H1 (cell line): Measurements from ENCODE around the gene PTRH1. TPM values are rescaled to one million over a fixed set of nuclear protein-coding genes. Genes with fewer than 3 reads are reported as not detected.

Source experiments
- CTCF ChIA-PET: fragments of 300-600 bp; sonication (Branson Sonifier 250); formaldehyde crosslinking; loops from one replicate; lab custom pipeline; 2021; ENCODE audit not compliant: partially characterized antibody; lab: Charles Lee
- POLR2A ChIA-PET: fragments of 300-600 bp; sonication (Branson Sonifier 250); formaldehyde crosslinking; loops from one replicate; lab custom pipeline; 2021; ENCODE audit warnings: inconsistent platforms; ENCODE audit not compliant: partially characterized antibody; lab: Charles Lee
- DNase-seq, 2 experiments: peaks; one replicate each; pipeline versions ENCODE4 v3.0.0 to v3.0.0-alpha.2; 2010 to 2022; ENCODE audit warnings: low spot score in 2 of 2, low read depth in 1 of 2, mixed read lengths in 1 of 2
- FAIRE-seq: peaks from 2 replicates; lab custom pipeline; 2011; peaks lifted over from hg19 to GRCh38; lab: Jason Lieb, UNC
- H2AFZ ChIP-seq: 2 replicates; pipeline ENCODE4 v1.8.1; 2012; ENCODE audit warnings: low read length, inconsistent platforms
- H2AK5ac ChIP-seq: 2 replicates; pipeline ENCODE4 v1.6.1; 2013; ENCODE audit warnings: low read depth, low read length
- H2BK120ac ChIP-seq: replicated peaks from 2 replicates; pipeline ENCODE3; 2013; ENCODE audit warnings: low read depth, low read length, inconsistent platforms
- H2BK12ac ChIP-seq: 2 replicates; pipeline ENCODE4 v1.6.1; 2013; ENCODE audit warnings: low read depth, low read length
- H2BK15ac ChIP-seq: 2 replicates; pipeline ENCODE4 v1.6.1; 2013; ENCODE audit warnings: low read length
- H2BK20ac ChIP-seq: 2 replicates; pipeline ENCODE4 v1.6.1; 2013; ENCODE audit warnings: low read length
- H2BK5ac ChIP-seq: 2 replicates; pipeline ENCODE4 v1.6.1; 2013; ENCODE audit warnings: low read depth, low read length
- H3K14ac ChIP-seq: 2 replicates; pipeline ENCODE4 v1.6.1; 2013; ENCODE audit warnings: inconsistent platforms; ENCODE audit not compliant: insufficient read length
- H3K18ac ChIP-seq: 2 replicates; pipeline ENCODE4 v1.6.1; 2013; ENCODE audit warnings: low read length; ENCODE audit errors: extremely low read depth
- H3K23ac ChIP-seq: 2 replicates; pipeline ENCODE4 v1.6.1; 2013; ENCODE audit warnings: inconsistent platforms; ENCODE audit not compliant: insufficient read length
- H3K23me2 ChIP-seq: 2 replicates; pipeline ENCODE4 v1.6.1; 2013; ENCODE audit warnings: low read depth, low read length
- H3K27ac ChIP-seq: 2 replicates; pipeline ENCODE4 v1.6.1; 2011; ENCODE audit warnings: low read depth, low read length, inconsistent platforms
- H3K27me3 ChIP-seq, 4 experiments: replicated peaks in 1 of 4; 1 replicate in 1 of 4; 2 replicates in 3 of 4; pipeline versions ENCODE4 v1.6.1 to v1.8.1; 2011 to 2013; ENCODE audit warnings: low read length in 3 of 4, mild to moderate bottlenecking in 3 of 4, inconsistent platforms in 2 of 4, mixed read lengths in 2 of 4, moderate library complexity in 1 of 4; ENCODE audit not compliant: control insufficient read depth in 3 of 4, insufficient read depth in 3 of 4; ENCODE audit errors: extremely low read depth in 1 of 4
- H3K36me3 ChIP-seq, 4 experiments: 2 replicates each; pipeline versions ENCODE4 v1.6.1 to v1.8.1; 2011 to 2013; ENCODE audit warnings: mild to moderate bottlenecking in 4 of 4, low read length in 3 of 4, moderate library complexity in 2 of 4, control low read depth in 1 of 4, inconsistent platforms in 1 of 4; ENCODE audit not compliant: insufficient read depth in 4 of 4, control insufficient read depth in 2 of 4
- H3K4ac ChIP-seq: replicated peaks from 2 replicates; pipeline ENCODE3; 2013; ENCODE audit warnings: low read length, low read depth, mixed read lengths, inconsistent platforms; ENCODE audit not compliant: insufficient read length
- H3K4me1 ChIP-seq, 4 experiments: replicated peaks in 1 of 4; 1 replicate in 1 of 4; 2 replicates in 3 of 4; pipeline versions ENCODE4 v1.6.1 to v1.8.1; 2011 to 2013; ENCODE audit warnings: low read length in 3 of 4, inconsistent platforms in 2 of 4, mixed read lengths in 1 of 4; ENCODE audit not compliant: insufficient read depth in 4 of 4, control insufficient read depth in 3 of 4
- H3K4me2 ChIP-seq, 2 experiments: 2 replicates each; pipeline versions ENCODE4 v1.6.1 to v1.8.1; 2011 to 2013; ENCODE audit warnings: low read depth in 2 of 2, low read length in 2 of 2, control low read depth in 1 of 2, inconsistent platforms in 1 of 2, mild to moderate bottlenecking in 1 of 2; ENCODE audit not compliant: insufficient read depth in 1 of 2
- H3K4me3 ChIP-seq, 4 experiments: fragments of 200-600, 300-600 bp in 1 of 4; sonication (generic), shearing (Covaris generic), sonication (Bioruptor Twin) in 1 of 4; 2 replicates each; pipeline versions ENCODE4 v1.5.1 to v1.8.1; 2011 to 2016; ENCODE audit warnings: low read length in 4 of 4, low read depth in 3 of 4, control low read depth in 2 of 4, inconsistent platforms in 2 of 4, mild to moderate bottlenecking in 2 of 4, mixed read lengths in 1 of 4, moderate library complexity in 1 of 4; ENCODE audit not compliant: insufficient read depth in 2 of 4; ENCODE audit errors: extremely low read depth in 1 of 4
- H3K56ac ChIP-seq: replicated peaks from 2 replicates; pipeline ENCODE3; 2013; ENCODE audit warnings: low read depth, mild to moderate bottlenecking, mixed read lengths, low read length, inconsistent platforms; ENCODE audit not compliant: insufficient read length
- H3K79me1 ChIP-seq: 2 replicates; pipeline ENCODE4 v1.6.1; 2013; ENCODE audit warnings: low read depth, low read length, control low read depth
- H3K79me2 ChIP-seq, 2 experiments: 2 replicates each; pipeline versions ENCODE4 v1.6.1 to v1.8.1; 2012 to 2013; ENCODE audit warnings: low read length in 2 of 2, mild to moderate bottlenecking in 2 of 2, inconsistent platforms in 1 of 2; ENCODE audit not compliant: insufficient read depth in 2 of 2, control insufficient read depth in 1 of 2
- H3K9ac ChIP-seq, 4 experiments: replicated peaks in 1 of 4; 1 replicate in 1 of 4; 2 replicates in 3 of 4; pipeline versions ENCODE4 v1.6.1 to v1.8.1; 2011 to 2013; ENCODE audit warnings: low read depth in 3 of 4, low read length in 3 of 4, control low read depth in 2 of 4, mild to moderate bottlenecking in 2 of 4, moderate library complexity in 2 of 4, inconsistent platforms in 1 of 4; ENCODE audit errors: extremely low read depth in 1 of 4
- H3K9me3 ChIP-seq, 2 experiments: 2 replicates each; pipeline versions ENCODE4 v1.6.1 to v1.8.1; 2012 to 2013; ENCODE audit warnings: mild to moderate bottlenecking in 2 of 2, moderate library complexity in 2 of 2, control low read depth in 1 of 2, inconsistent platforms in 1 of 2, low read depth in 1 of 2, low read length in 1 of 2, mixed read lengths in 1 of 2; ENCODE audit not compliant: insufficient read depth in 2 of 2
- H4K20me1 ChIP-seq, 2 experiments: replicated peaks in 1 of 2; 2 replicates each; pipeline versions ENCODE3 to v1.8.1; 2011 to 2013; ENCODE audit warnings: inconsistent platforms in 2 of 2, low read length in 2 of 2, mild to moderate bottlenecking in 1 of 2; ENCODE audit not compliant: insufficient read depth in 2 of 2, control insufficient read depth in 1 of 2
- H4K5ac ChIP-seq: 2 replicates; pipeline ENCODE4 v1.6.1; 2013; ENCODE audit warnings: low read length, low read depth, mixed read lengths, inconsistent platforms; ENCODE audit not compliant: insufficient read length
- H4K8ac ChIP-seq: 2 replicates; pipeline ENCODE4 v1.8.0; 2013; ENCODE audit warnings: mild to moderate bottlenecking, moderate library complexity, low read length, inconsistent platforms; ENCODE audit not compliant: insufficient read depth; ENCODE audit errors: extremely low read depth
- H4K91ac ChIP-seq: replicated peaks from 2 replicates; pipeline ENCODE3; 2013; ENCODE audit warnings: low read length, mixed read lengths, inconsistent platforms; ENCODE audit not compliant: insufficient read length
- TAF1 ChIP-seq: IDR thresholded peaks from 2 replicates; pipeline ENCODE4 v1.6.1; 2011; ENCODE audit warnings: mild to moderate bottlenecking, low read depth, low read length
- WGBS, 2 experiments: shearing (Covaris generic) in 1 of 2; methylation state at CpG; one replicate each; pipeline versions ENCODE4 v1.1.6 to v1.1.7; 2013 to 2015; ENCODE audit warnings: low lambda C conversion rate in 2 of 2, mixed read lengths in 2 of 2, inconsistent platforms in 1 of 2, low coverage in 1 of 2, missing lambda C conversion rate in 1 of 2; ENCODE audit not compliant: insufficient replicate concordance in 2 of 2, insufficient coverage in 1 of 2, insufficient read length in 1 of 2; ENCODE audit errors: extremely low coverage in 1 of 2, missing lambda C conversion rate in 1 of 2; 5-methylcytosine and 5-hydroxymethylcytosine counted together
- polyA plus RNA-seq, 7 experiments: library from polyadenylated mRNA; depleted of rRNA in 3 of 7; stranded (reverse) in 5 of 7; unstranded in 2 of 7; fragments of >200 nt in 5 of 7; fragments of 200-250 nt in 2 of 7; gene quantifications; 1 replicate in 5 of 7; 2 replicates in 1 of 7; 4 replicates in 1 of 7; pipeline versions ENCODE4 v1.2.1 to v1.2.3, GENCODE V29; 2011 to 2013; ENCODE audit warnings: missing spikeins in 2 of 7, mixed read lengths in 2 of 7
- total RNA-seq: library from RNA; stranded (reverse); fragmentation: NEBNext Ultra II Directional; extraction: Animal tissue kit (Norgen Biotek cat#: 25700); gene quantifications from 2 replicates; pipeline ENCODE4 v1.2.1, GENCODE V29; 2021

PTRH1 gene
- total and polyA plus RNA-seq, 2 of the 8 experiments (the other 6 are each of a cell fraction or from before 2014, with no cell fraction given) = 11.1 to 19.8 TPM

DNA sequence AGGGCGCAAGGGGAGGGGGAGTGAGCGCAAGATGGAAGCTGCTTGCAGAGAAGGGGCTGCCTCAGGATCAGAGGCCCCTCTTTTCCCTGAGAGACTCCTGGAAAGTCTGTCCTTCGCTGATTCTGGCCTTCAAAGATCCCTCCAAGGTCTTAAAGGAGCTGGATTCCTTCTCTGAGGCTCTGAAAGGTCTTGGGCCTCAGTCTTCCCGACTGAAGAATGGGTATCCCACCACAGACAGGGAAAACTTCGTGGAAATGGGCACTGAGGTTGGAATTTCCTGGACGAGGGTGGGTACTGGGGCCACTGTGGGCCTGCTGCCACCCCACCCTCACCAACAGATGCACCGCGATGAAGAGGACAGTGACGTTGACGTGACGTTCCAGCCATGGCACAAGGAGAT lies 3.1 kb downstream of the PTRH1 start:
- WGBS, 2 experiments = 78% methylated on average over 11 of the region's 11 CpGs; no CpG with 5 or more reads in 1 of the 2 experiments
- 0 out of 7 replicates have a peak, but pooled peaks cover 0 to 2% (median 0%) of the 10 kb centered on the region in 4 experiments for H3K27me3 ChIP-seq
- no peak overlapping the region for H2BK120ac ChIP-seq
- no peak overlapping the region for H3K4me3 ChIP-seq
- no peak overlapping the region; the same call in 1 of the 2 replicates for H2AK5ac ChIP-seq
- no peak overlapping the region for H2AFZ ChIP-seq
- FAIRE-seq (no peak), DNase-seq (no peak)
- no peak overlapping the region for H3K4ac ChIP-seq
- H4K5ac ChIP-seq = no peak overlapping the region
- H3K14ac ChIP-seq = no peak overlapping the region
- H4K91ac ChIP-seq = no peak overlapping the region
- no peak overlapping the region for H2BK20ac ChIP-seq
- no peak overlapping the region for H3K23ac ChIP-seq
- no peaks in the 10 kb centered on the region for H3K36me3 ChIP-seq
- H2BK5ac ChIP-seq = peak overlapping the region; percentile 62
- H3K56ac ChIP-seq = no peak overlapping the region
- ChIA-PET POLR2A (interaction anchor here (0.7 to 2.6 kb wide), 8 partner anchors 9 to 261 kb away, joined by 3 to 7 read pairs (median 3); partner anchors contain the start of genes LRSAM1 and RPL12), CTCF (interaction anchor here (0.8 to 3.9 kb wide), 13 partner anchors 9 to 209 kb away, joined by 3 to 23 read pairs (median 4); partner anchors contain the start of gene TOR2A)
- H3K9me3 ChIP-seq = no peaks in the 10 kb centered on the region
- no peak overlapping the region for H4K8ac ChIP-seq
- peak overlapping the region; percentile 10; the same call in 1 of the 2 replicates for H2BK12ac ChIP-seq
- H3K23me2 ChIP-seq = peaks cover 10% of the 10 kb centered on the region; the same call in 1 of the 2 replicates
- no peaks in the 10 kb centered on the region; the same call in 1 of the 2 replicates for H3K79me1 ChIP-seq
- no peak overlapping the region for H3K18ac ChIP-seq
- H3K27ac ChIP-seq = no peak overlapping the region
- H3K79me2 ChIP-seq = no peaks in the 10 kb centered on the region
- peaks cover 0 to 3% of the 10 kb centered on the region in 2 experiments for H4K20me1 ChIP-seq
- peak overlapping the region; percentile 19 to 43; a peak in 1 of 4 replicates for H3K4me2 ChIP-seq
- no peak overlapping the region for H2BK15ac ChIP-seq
- peaks cover 0 to 28% (median 20%) of the 10 kb centered on the region in 4 experiments; a peak in 6 of 7 replicates for H3K4me1 ChIP-seq
- H3K9ac ChIP-seq = no peak overlapping the region
- TF ChIP-seq TAF1 = no peak
